Measurements from ENCODE around the gene PTPN18. TPM values are rescaled to one million over a fixed set of nuclear protein-coding genes. Genes with fewer than 3 reads are reported as not detected.
"Not testable (repeated sequence)": the region's sequence is repeated elsewhere in the genome, so short reads cannot be mapped to it uniquely, and the experiment has no call there.

PTPN18 gene
- total and polyA plus RNA-seq, 7 donors: 30.0 to 113 (median 39.2) TPM

- Histone ChIP-seq H3K36me3 (no peaks in the 10 kb centered on the region), H3K27ac (peak overlapping the region in 1 of 4 donors; percentile 18), H3K27me3 (peaks cover 0 to 4% (median 0%) of the 10 kb centered on the region in 3 donors), H3K4me3 (no peak overlapping the region), H3K9me3 (no peaks in the 10 kb centered on the region), H3K4me1 (peaks cover 0 to 4% (median 2%) of the 10 kb centered on the region in 4 donors)
- TF ChIP-seq EP300 (IDR thresholded peaks at IDR 0.05) (no peak), CTCF (IDR thresholded peaks at IDR 0.05) (no peak), POLR2AphosphoS5 (IDR thresholded peaks at IDR 0.05) (no peak), POLR2A (IDR thresholded peaks at IDR 0.05) (no peak)
- 81 to 83% methylated on average over 43 of the region's 43 CpGs for WGBS, 2 donors
- no peak for DNase-seq
- intact Hi-C loops (cut with DNase I): no loop called here
Measured at GRCh38 chr2:130327703-130328527, 27.9 kb upstream of the PTPN18 start.

DNA sequence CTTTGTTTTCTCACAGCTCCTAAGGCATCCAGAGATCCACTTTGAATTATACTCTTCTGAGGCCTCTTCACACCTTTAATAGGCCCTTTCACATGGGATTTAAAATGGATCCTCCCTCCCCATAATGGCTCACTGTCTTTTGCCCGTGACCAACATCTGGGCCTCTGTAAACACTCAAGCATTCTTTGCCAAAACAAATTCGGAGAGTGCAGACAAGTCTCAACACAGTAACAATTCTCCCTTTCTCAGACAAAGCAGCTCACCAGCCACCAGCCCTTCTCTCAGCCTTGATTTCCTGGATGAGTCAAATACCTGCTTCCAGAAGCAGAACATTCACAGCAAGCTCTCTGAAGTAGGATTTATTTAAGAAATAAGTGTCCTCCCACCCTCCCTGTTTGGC, 27.1 kb upstream of the PTPN18 start:
- TF ChIP-seq POLR2A (IDR thresholded peaks at IDR 0.05) (no peak), POLR2AphosphoS5 (IDR thresholded peaks at IDR 0.05) (no peak), EP300 (IDR thresholded peaks at IDR 0.05) (no peak)
- no peaks in the 10 kb centered on the region for H3K36me3 ChIP-seq
- no peak overlapping the region for H3K4me3 ChIP-seq
- H3K9me3 ChIP-seq: no peaks in the 10 kb centered on the region
- H3K27me3 ChIP-seq: peaks cover 0 to 4% (median 0%) of the 10 kb centered on the region in 3 donors
- WGBS, 2 donors: 26 to 48% methylated on average over 2 of the region's 2 CpGs
- H3K27ac ChIP-seq: no peak overlapping the region
- peaks cover 0 to 4% (median 2%) of the 10 kb centered on the region in 4 donors for H3K4me1 ChIP-seq
- no peak for DNase-seq
- intact Hi-C loops (cut with DNase I): no loop called here

DNA sequence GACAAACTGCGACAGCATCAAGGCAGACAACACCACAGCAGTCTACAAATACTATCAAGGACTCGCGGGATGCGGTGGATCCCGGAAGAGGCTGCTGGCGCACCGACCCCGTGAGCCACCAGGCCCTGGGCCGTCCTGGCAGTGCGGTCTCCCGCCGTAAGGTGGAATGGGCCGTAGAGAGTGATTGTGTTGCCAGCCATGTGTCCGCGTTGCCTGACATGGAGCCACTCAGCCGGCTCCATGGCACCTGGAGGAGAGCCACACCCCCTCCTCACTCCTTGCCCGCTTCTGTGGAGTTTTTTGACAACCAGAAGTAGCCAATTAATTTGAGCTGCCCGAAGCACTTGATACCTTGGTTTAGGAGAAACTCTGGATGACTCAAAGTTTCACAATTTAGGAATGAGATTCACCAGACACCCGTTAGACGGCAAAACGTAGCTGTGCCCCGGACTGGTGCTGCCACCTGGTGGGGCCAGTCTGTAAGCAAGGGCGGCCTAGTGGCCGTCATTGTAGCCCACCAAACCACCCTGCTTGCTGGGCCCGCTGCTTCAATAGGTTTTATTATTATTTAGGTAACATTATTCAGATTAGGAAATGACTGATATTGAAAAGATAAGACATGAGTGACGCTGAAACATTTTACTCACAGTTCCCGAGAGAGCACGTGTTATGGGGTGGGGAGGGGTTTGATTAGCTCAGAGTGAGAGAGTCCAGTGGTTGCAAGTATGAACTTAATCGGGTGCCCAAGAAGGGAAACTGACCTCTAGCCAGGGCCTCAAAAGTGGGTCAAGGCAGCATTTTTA, 23.4 kb upstream of the PTPN18 start:
- intact Hi-C loops (cut with DNase I): loop anchor here (2.0 kb wide), 2 partner anchors 150 to 396 kb away; partner anchors contain the start of gene MZT2B
- WGBS, 2 donors: 20 to 26% methylated on average over 29 of the region's 29 CpGs
- TF ChIP-seq EP300 (IDR thresholded peaks at IDR 0.05) (no peak), CTCF (IDR thresholded peaks at IDR 0.05) (peak; percentile 70 to 88 (median 85)), POLR2AphosphoS5 (IDR thresholded peaks at IDR 0.05) (peak; percentile 61 to 92 (median 81)), POLR2A (IDR thresholded peaks at IDR 0.05) (no peak)
- Histone ChIP-seq H3K27me3 (no peaks in the 10 kb centered on the region), H3K27ac (no peak overlapping the region), H3K36me3 (no peaks in the 10 kb centered on the region), H3K4me1 (peaks cover 0 to 12% (median 2%) of the 10 kb centered on the region in 4 donors), H3K4me3 (peak overlapping the region in 2 of 4 donors; percentile 13 to 15), H3K9me3 (peaks cover 0 to 4% (median 0%) of the 10 kb centered on the region in 4 donors)
- peak; percentile 88 for DNase-seq

GRCh38 chr2:130333253-130333652, 22.6 kb upstream of the PTPN18 start:
- peaks cover 0 to 13% (median 2%) of the 10 kb centered on the region in 4 donors for H3K4me1 ChIP-seq
- not testable (repeated sequence) for H3K9me3 ChIP-seq, DNase-seq, H3K27me3 ChIP-seq, H3K27ac ChIP-seq, H3K4me3 ChIP-seq, H3K36me3 ChIP-seq
- WGBS, 2 donors: 57 to 84% methylated on average over 8 of the region's 8 CpGs
- intact Hi-C loops (cut with DNase I): loop anchor here (2.0 kb wide), 2 partner anchors 150 to 396 kb away; partner anchors contain the start of gene MZT2B

DNA sequence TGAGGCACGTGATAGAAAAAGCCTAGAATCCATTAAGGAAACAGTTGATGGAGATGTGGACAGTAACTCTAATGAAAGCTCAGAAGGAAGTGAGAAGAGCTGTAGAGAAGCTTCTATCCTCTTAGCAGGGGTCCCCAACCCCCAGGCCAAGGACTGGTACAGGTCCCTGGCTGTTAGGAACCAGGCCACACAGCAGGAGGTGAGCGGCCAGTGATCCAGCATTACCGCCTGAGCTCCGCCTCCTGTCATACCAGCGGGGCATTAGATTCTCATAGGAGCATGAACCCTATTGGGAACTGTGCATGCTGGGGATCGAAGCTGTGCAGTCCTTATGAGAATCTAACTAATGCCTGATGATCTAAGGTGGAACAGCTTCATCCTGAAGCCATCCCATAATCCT, 21.8 kb upstream of the PTPN18 start:
- intact Hi-C loops (cut with DNase I): no loop called here
- Histone ChIP-seq H3K4me1 (peaks cover 0 to 13% (median 2%) of the 10 kb centered on the region in 4 donors), H3K36me3 (peaks cover 0 to 13% (median 6%) of the 10 kb centered on the region in 4 donors), H3K27me3 (no peaks in the 10 kb centered on the region), H3K4me3 (no peak overlapping the region), H3K27ac (no peak overlapping the region), H3K9me3 (peaks cover 0 to 4% (median 0%) of the 10 kb centered on the region in 4 donors)
- TF ChIP-seq POLR2AphosphoS5 (IDR thresholded peaks at IDR 0.05): no peak
- no peak for TF ChIP-seq POLR2A (IDR thresholded peaks at IDR 0.05)
- no peak for TF ChIP-seq CTCF (IDR thresholded peaks at IDR 0.05)
- no peak for TF ChIP-seq EP300 (IDR thresholded peaks at IDR 0.05)
- no peak for DNase-seq
- WGBS, 2 donors: 74 to 79% methylated on average over 6 of the region's 6 CpGs

All from sigmoid colon (tissue), 7 donors.